Measurements from ENCODE around the gene PDLIM4. TPM values are rescaled to one million over a fixed set of nuclear protein-coding genes. Genes with fewer than 3 reads are reported as not detected.

Gene PDLIM4
- total RNA-seq, 1 experiment from 2014 or later, result 7.6 TPM

DNA sequence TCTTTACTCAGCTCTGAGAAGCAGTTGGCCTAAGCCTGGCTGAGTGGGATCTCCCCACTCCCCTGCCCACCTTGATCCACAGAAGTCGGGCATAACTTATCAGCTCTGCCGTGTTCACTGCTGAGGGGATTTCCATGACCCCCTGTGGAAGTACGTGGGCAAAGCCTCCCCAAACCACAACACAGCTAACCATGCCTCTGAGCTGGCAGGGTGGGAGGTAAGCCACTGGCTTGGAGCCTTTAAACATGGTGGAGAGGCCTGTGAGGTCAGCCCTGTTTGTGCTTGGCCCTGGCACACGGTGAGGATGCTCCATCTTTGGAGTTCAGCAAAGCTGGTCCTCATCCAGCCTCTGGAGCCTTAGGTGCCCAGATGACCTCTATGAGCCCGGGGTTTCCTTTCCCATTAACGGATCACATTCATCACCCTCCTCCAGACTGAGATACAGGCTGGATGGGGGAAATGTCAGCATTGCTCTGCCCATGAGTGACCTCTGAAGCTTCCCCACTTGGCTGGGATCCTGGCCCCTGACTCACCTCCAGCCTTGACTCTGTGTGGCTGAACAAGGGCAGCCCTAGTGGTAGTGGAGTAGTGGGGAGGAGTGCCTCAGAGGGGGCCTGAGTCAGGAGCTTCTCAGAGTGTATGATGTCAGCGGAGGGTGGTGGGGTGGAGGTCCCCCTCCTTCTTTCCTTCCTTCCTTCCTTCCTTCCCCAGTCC, 6.2 kb downstream of the PDLIM4 start:
- Histone ChIP-seq H2BK20ac (ENCODE audit: low read depth, low read length, poor library complexity, severe bottlenecking) (no peak overlapping the region), H3T11ph (ENCODE audit: low read length) (no peak overlapping the region), H3K9ac (ENCODE audit: extremely low read depth, insufficient read length, low read length) (no peak overlapping the region), H2BK5ac (ENCODE audit: insufficient read length, low read length) (no peak overlapping the region), H2BK120ac (ENCODE audit: low read depth, low read length, poor library complexity, severe bottlenecking) (no peak overlapping the region), H3K79me1 (ENCODE audit: insufficient read depth, low read depth, low read length, poor library complexity, severe bottlenecking) (no peaks in the 10 kb centered on the region), H3K4me2 (ENCODE audit: insufficient read depth, insufficient read length, low read length) (no peak overlapping the region), H2AK5ac (ENCODE audit: insufficient read length, low read length) (no peak overlapping the region), H3K27ac (ENCODE audit: insufficient read length, low read depth, low read length) (no peak overlapping the region), H4K8ac (replicated peaks; ENCODE audit: insufficient read length, low read depth, low read length) (no peak overlapping the region), H3K4ac (ENCODE audit: low read depth, low read length) (no peak overlapping the region), H3K27me3 (ENCODE audit: insufficient read depth, low read length) (no peaks in the 10 kb centered on the region), H3K18ac (ENCODE audit: insufficient read length, low read depth, low read length) (no peak overlapping the region), H3K79me2 (ENCODE audit: insufficient read depth, low read length) (no peaks in the 10 kb centered on the region), H3K9me3 (ENCODE audit: control insufficient read depth, low read depth, low read length) (no peaks in the 10 kb centered on the region), H3K23ac (ENCODE audit: insufficient read length, low read depth, low read length) (no peak overlapping the region), H3K56ac (ENCODE audit: insufficient read length, low read depth, low read length) (no peak overlapping the region), H2AFZ (ENCODE audit: low read length) (no peak overlapping the region), H4K20me1 (ENCODE audit: control insufficient read depth, insufficient read depth, insufficient read length) (peaks cover 5% of the 10 kb centered on the region), H2BK12ac (ENCODE audit: insufficient read length, low read depth, low read length) (no peak overlapping the region), H3K14ac (ENCODE audit: insufficient read depth, low read length) (no peak overlapping the region), H2BK15ac (ENCODE audit: low read depth, low read length) (no peak overlapping the region), H3K23me2 (ENCODE audit: insufficient read length, low read depth, low read length, poor library complexity, severe bottlenecking) (no peaks in the 10 kb centered on the region), H3K4me1 (ENCODE audit: insufficient read depth, low read length) (no peaks in the 10 kb centered on the region), H4K5ac (ENCODE audit: insufficient read length, low read depth, low read length) (no peak overlapping the region), H4K91ac (ENCODE audit: insufficient read length, low read depth, low read length) (no peak overlapping the region)
- Mint-ChIP-seq H3K4me1 (peaks cover 22 to 23% of the 10 kb centered on the region in 2 experiments), H3K27ac (no peak overlapping the region; a peak in 1 of 7 replicates), H3K9me3 (no peaks in the 10 kb centered on the region), H3K27me3 (ENCODE audit: low read depth) (no peaks in the 10 kb centered on the region; the same call in none of the 2 replicates), H3K4me3 (no peak overlapping the region), H3K36me3 (ENCODE audit: insufficient read depth in 1 of 3, low read depth in 3 of 3) (0 out of 7 replicates have a peak, but pooled peaks cover 0 to 1% (median 0%) of the 10 kb centered on the region in 3 experiments)
- DNase-seq, result peak; percentile 14
- WGBS (ENCODE audit: extremely low coverage, insufficient read length, low lambda C conversion rate), result no CpG with 5 or more reads among the region's 7 CpGs
- TF ChIP-seq, protein P1, sequence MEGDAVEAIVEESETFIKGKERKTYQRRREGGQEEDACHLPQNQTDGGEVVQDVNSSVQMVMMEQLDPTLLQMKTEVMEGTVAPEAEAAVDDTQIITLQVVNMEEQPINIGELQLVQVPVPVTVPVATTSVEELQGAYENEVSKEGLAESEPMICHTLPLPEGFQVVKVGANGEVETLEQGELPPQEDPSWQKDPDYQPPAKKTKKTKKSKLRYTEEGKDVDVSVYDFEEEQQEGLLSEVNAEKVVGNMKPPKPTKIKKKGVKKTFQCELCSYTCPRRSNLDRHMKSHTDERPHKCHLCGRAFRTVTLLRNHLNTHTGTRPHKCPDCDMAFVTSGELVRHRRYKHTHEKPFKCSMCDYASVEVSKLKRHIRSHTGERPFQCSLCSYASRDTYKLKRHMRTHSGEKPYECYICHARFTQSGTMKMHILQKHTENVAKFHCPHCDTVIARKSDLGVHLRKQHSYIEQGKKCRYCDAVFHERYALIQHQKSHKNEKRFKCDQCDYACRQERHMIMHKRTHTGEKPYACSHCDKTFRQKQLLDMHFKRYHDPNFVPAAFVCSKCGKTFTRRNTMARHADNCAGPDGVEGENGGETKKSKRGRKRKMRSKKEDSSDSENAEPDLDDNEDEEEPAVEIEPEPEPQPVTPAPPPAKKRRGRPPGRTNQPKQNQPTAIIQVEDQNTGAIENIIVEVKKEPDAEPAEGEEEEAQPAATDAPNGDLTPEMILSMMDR (conservative IDR thresholded peaks at IDR 0.05), result no peak

Measured in H9 (cell line).